ENCODE results near the gene FAM20C. TPM values are rescaled to one million over a fixed set of nuclear protein-coding genes. Genes with fewer than 3 reads are reported as not detected.
A peak's percentile ranks its signal among the peaks of the same experiment; 100 is the strongest.

The FAM20C gene
- total RNA-seq, 1 experiment from 2014 or later: 34.0 TPM

GRCh38 chr7:303884-304573 lies 111.7 kb downstream of the FAM20C start:
- H3K27me3 Mint-ChIP-seq (ENCODE audit: insufficient read depth, unreplicated experiment): no peaks in the 10 kb centered on the region
- ChIA-PET POLR2A (interaction anchor here (0.5 kb wide), 1 partner anchor 15 kb away, joined by 4 read pairs; no protein-coding TSS in a partner anchor), CTCF (no interaction called here)
- intact Hi-C loops (cut with micrococcal nuclease; ENCODE audit: unreplicated experiment): no loop called here
- H3K4me3 Mint-ChIP-seq (ENCODE audit: unreplicated experiment): no peak overlapping the region
- H3K4me1 Mint-ChIP-seq (ENCODE audit: low read depth, unreplicated experiment): peaks cover 6% of the 10 kb centered on the region
- H3K36me3 Mint-ChIP-seq (ENCODE audit: insufficient read depth, unreplicated experiment): no peaks in the 10 kb centered on the region
- no peak overlapping the region for H3K27ac Mint-ChIP-seq (ENCODE audit: unreplicated experiment)
- peaks cover 22% of the 10 kb centered on the region for H3K9me3 Mint-ChIP-seq (ENCODE audit: unreplicated experiment)
- no peak for TF ChIP-seq CTCF (IDR thresholded peaks at IDR 0.05; ENCODE audit: insufficient read depth in 1 of 2, low read depth in 1 of 2, low read length in 1 of 2, severe bottlenecking in 1 of 2, unreplicated experiment in 1 of 2)
- Histone ChIP-seq H3K4me3 (ENCODE audit: low read depth, low read length) (no peak overlapping the region), H3K36me3 (ENCODE audit: control insufficient read depth, insufficient read depth, low read length) (no peaks in the 10 kb centered on the region), H3K27me3 (replicated peaks; ENCODE audit: control insufficient read depth, insufficient read depth, low read length) (no peaks in the 10 kb centered on the region), H3K4me1 (no peaks in the 10 kb centered on the region), H3K9me3 (peaks cover 8% of the 10 kb centered on the region; the same call in 1 of the 2 replicates)
- peak in 1 of 2 experiments; percentile 26 for DNase-seq
- BruUV-seq (replicated peaks): no TSS peak

- CTCF ChIA-PET: no interaction called here
- peaks cover 30% of the 10 kb centered on the region for H3K9me3 Mint-ChIP-seq (ENCODE audit: unreplicated experiment)
Observed at GRCh38 chr7:304574-305409, 112.4 kb downstream of the FAM20C start.

More at GRCh38 chr7:304574-305409, 112.4 kb downstream of the FAM20C start:
- no peaks in the 10 kb centered on the region for H3K27me3 ChIP-seq (replicated peaks; ENCODE audit: control insufficient read depth, insufficient read depth, low read length)
- H3K4me3 ChIP-seq (ENCODE audit: low read depth, low read length): no peak overlapping the region
- Mint-ChIP-seq H3K27ac (ENCODE audit: unreplicated experiment) (no peak overlapping the region), H3K4me3 (ENCODE audit: unreplicated experiment) (no peak overlapping the region), H3K36me3 (ENCODE audit: insufficient read depth, unreplicated experiment) (no peaks in the 10 kb centered on the region), H3K4me1 (ENCODE audit: low read depth, unreplicated experiment) (peaks cover 6% of the 10 kb centered on the region), H3K27me3 (ENCODE audit: insufficient read depth, unreplicated experiment) (no peaks in the 10 kb centered on the region)
- no peak for DNase-seq
- POLR2A ChIA-PET: no interaction called here
- intact Hi-C loops (cut with micrococcal nuclease; ENCODE audit: unreplicated experiment): no loop called here
- no peaks in the 10 kb centered on the region for H3K36me3 ChIP-seq (ENCODE audit: control insufficient read depth, insufficient read depth, low read length)
- H3K4me1 ChIP-seq: no peaks in the 10 kb centered on the region
- no peak for TF ChIP-seq CTCF (IDR thresholded peaks at IDR 0.05; ENCODE audit: insufficient read depth in 1 of 2, low read depth in 1 of 2, low read length in 1 of 2, severe bottlenecking in 1 of 2, unreplicated experiment in 1 of 2)
- peaks cover 8% of the 10 kb centered on the region; the same call in 1 of the 2 replicates for H3K9me3 ChIP-seq
- no TSS peak for BruUV-seq (replicated peaks)

Measured in Caco-2 (cell line).